ENCODE data around the gene ITGA1.
"Not testable (repeated sequence)": the region's sequence is repeated elsewhere in the genome, so short reads cannot be mapped to it uniquely, and the experiment has no call there.

Gene ITGA1

DNA sequence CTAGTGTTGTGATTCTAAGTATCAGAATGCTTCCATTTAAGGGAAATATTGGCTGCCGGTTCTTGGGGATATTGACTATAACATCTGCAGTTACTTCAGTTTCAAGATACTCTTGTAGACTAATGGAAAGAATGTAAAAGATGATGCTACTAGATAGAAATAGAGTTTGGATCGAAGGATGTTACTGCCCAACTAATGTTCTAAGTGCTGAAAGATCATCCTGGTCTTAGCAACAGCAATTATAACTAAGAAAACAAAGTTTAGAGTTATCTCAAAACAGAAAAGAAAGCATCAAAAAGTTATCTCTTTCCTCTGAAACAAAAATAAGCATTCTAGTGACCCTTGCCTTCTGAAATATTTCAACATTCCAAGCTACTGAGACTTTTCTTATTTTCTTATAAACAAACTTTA is 49.9 kb downstream of the ITGA1 start:
- Histone ChIP-seq H3K27me3 (no peaks in the 10 kb centered on the region), H3K27ac (no peak overlapping the region)

GRCh38 chr5:52838326-52839015 is 50.8 kb downstream of the ITGA1 start:
- H3K27ac ChIP-seq: no peak overlapping the region
- H4K20me1 ChIP-seq: no peaks in the 10 kb centered on the region
- H3K27me3 ChIP-seq: no peaks in the 10 kb centered on the region
- no peak for TF ChIP-seq Cebpa-rat (IDR thresholded peaks at IDR 0.05)
- no peak overlapping the region for H3K4me2 ChIP-seq
- no peak overlapping the region for H3K4me3 ChIP-seq
- no peaks in the 10 kb centered on the region for H3K36me3 ChIP-seq
- no peaks in the 10 kb centered on the region for H3K4me1 ChIP-seq
- no peak overlapping the region for H3K9ac ChIP-seq
- H3K9me3 ChIP-seq (replicated peaks in 1 of 11): no peaks in the 10 kb centered on the region

More for the DNA sequence above, 49.9 kb downstream of the ITGA1 start:
- Histone ChIP-seq H3K9ac (no peak overlapping the region), H3K4me1 (no peaks in the 10 kb centered on the region), H4K20me1 (no peaks in the 10 kb centered on the region), H3K4me3 (no peak overlapping the region), H3K4me2 (no peak overlapping the region), H3K9me3 (replicated peaks in 1 of 11) (no peaks in the 10 kb centered on the region), H3K36me3 (no peaks in the 10 kb centered on the region)
- TF ChIP-seq Cebpa-rat (IDR thresholded peaks at IDR 0.05): no peak

DNA sequence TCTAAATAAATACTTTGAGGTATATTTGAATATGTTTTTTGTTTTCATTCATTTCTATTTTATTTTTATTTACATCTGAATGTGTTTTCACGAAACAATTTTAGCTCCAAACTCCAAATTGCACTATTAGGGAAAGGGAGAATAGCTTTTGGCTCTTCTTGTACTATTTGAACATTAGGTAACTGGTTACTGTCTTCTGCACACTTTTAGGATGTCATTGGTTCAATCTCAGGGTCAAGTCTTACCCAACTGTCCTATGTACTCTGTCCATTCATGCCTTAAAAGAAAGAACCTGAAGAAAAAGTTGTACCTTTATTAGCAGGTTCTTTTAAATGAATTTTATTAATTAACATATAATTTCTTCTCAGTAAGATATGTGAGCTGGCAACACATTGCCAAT is 51.6 kb downstream of the ITGA1 start:
- TF ChIP-seq Cebpa-rat (IDR thresholded peaks at IDR 0.05): no peak
- Histone ChIP-seq H3K27ac (no peak overlapping the region), H3K4me1 (no peaks in the 10 kb centered on the region), H3K9ac (no peak overlapping the region), H3K9me3 (replicated peaks in 1 of 11) (no peaks in the 10 kb centered on the region), H4K20me1 (no peaks in the 10 kb centered on the region), H3K4me2 (no peak overlapping the region), H3K36me3 (no peaks in the 10 kb centered on the region), H3K4me3 (no peak overlapping the region), H3K27me3 (no peaks in the 10 kb centered on the region)

DNA sequence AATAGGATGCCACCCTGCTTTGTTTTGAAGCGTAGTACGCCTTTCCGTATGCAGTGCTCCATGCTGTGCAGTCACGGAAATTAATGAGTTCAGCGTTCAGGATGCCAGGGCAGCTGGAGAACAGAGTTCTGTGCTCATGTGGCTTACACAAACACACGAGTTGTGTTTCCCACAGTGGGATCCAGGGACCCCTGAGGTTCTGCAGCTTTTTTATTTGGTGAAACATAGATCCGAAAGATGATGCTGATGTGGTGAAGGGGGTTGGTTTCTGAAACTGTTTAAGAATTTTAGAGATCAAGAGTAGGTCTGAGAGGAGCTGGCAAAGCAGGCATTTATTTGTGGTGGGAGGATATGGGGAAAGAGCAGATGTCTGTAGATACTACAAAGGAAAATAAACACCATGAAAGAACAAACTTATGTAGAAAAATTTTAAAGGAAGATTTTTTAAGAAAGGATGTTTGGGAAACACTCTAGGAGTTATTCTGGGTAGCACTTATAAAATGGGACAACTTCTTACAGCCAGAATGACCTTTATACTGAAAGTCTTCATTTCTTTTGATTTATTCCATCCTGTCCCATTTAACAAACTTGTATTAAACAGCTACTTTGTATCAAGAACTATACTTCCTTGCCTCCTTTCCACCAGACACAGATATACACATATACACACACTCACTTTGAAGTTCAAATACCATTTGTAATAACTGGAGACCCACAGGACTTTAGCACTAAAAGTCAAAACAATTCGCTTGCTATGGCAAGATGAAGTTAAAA is 52.7 kb downstream of the ITGA1 start:
- Histone ChIP-seq H3K27me3 (no peaks in the 10 kb centered on the region), H3K4me3 (no peak overlapping the region), H3K9ac (no peak overlapping the region), H3K4me2 (no peak overlapping the region), H3K36me3 (no peaks in the 10 kb centered on the region), H4K20me1 (no peaks in the 10 kb centered on the region), H3K4me1 (peaks cover 0 to 4% (median 0%) of the 10 kb centered on the region in 10 experiments; a peak in 1 of 20 replicates), H3K27ac (no peak overlapping the region), H3K9me3 (replicated peaks in 1 of 11) (no peaks in the 10 kb centered on the region)
- no peak for TF ChIP-seq Cebpa-rat (IDR thresholded peaks at IDR 0.05)

DNA sequence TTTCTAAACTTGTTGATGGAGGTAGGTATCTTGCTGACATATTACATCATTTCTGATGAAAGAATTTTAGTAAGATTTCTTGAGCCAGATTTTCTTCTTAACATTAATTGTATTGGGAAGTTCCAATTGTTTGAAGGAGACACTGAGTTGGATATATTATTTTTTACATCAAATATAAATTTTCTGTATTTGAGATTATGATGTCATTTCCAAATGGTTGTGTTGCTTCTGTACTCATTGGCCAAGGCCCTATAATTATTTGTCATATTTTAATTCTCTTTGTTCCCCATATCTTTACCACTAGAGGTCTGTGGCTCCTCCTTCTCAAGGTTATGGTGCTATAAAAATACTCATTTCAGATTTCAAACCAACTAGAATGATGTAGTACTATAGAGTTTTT is 53.4 kb downstream of the ITGA1 start:
- H4K20me1 ChIP-seq: no peaks in the 10 kb centered on the region
- peaks cover 0 to 4% (median 0%) of the 10 kb centered on the region in 10 experiments; a peak in 1 of 20 replicates for H3K4me1 ChIP-seq
- no peak overlapping the region for H3K27ac ChIP-seq
- H3K36me3 ChIP-seq: no peaks in the 10 kb centered on the region
- H3K27me3 ChIP-seq: no peaks in the 10 kb centered on the region
- no peaks in the 10 kb centered on the region for H3K9me3 ChIP-seq (replicated peaks in 1 of 11)
- H3K4me2 ChIP-seq: no peak overlapping the region
- no peak for TF ChIP-seq Cebpa-rat (IDR thresholded peaks at IDR 0.05)
- no peak overlapping the region for H3K4me3 ChIP-seq
- no peak overlapping the region for H3K9ac ChIP-seq

- Histone ChIP-seq H3K27ac (no peak overlapping the region), H3K27me3 (no peaks in the 10 kb centered on the region), H4K20me1 (no peaks in the 10 kb centered on the region), H3K36me3 (no peaks in the 10 kb centered on the region), H3K4me1 (peaks cover 0 to 4% (median 0%) of the 10 kb centered on the region in 10 experiments; a peak in 1 of 20 replicates), H3K9ac (no peak overlapping the region), H3K4me2 (no peak overlapping the region), H3K4me3 (no peak overlapping the region), H3K9me3 (replicated peaks in 1 of 11) (no peaks in the 10 kb centered on the region)
- no peak for TF ChIP-seq Cebpa-rat (IDR thresholded peaks at IDR 0.05)
These were observed 54.4 kb downstream of the ITGA1 start for GRCh38 chr5:52842111-52842510.

GRCh38 chr5:52844885-52845284 is 57.2 kb downstream of the ITGA1 start:
- H3K4me1 ChIP-seq: peaks cover 0 to 4% (median 0%) of the 10 kb centered on the region in 10 experiments; a peak in 1 of 20 replicates
- no peaks in the 10 kb centered on the region for H3K9me3 ChIP-seq (replicated peaks in 1 of 11)
- no peaks in the 10 kb centered on the region for H4K20me1 ChIP-seq
- no peak overlapping the region for H3K4me3 ChIP-seq
- H3K27me3 ChIP-seq: no peaks in the 10 kb centered on the region
- no peak overlapping the region for H3K9ac ChIP-seq
- H3K4me2 ChIP-seq: no peak overlapping the region
- no peak for TF ChIP-seq Cebpa-rat (IDR thresholded peaks at IDR 0.05)
- H3K27ac ChIP-seq: no peak overlapping the region
- no peaks in the 10 kb centered on the region for H3K36me3 ChIP-seq

DNA sequence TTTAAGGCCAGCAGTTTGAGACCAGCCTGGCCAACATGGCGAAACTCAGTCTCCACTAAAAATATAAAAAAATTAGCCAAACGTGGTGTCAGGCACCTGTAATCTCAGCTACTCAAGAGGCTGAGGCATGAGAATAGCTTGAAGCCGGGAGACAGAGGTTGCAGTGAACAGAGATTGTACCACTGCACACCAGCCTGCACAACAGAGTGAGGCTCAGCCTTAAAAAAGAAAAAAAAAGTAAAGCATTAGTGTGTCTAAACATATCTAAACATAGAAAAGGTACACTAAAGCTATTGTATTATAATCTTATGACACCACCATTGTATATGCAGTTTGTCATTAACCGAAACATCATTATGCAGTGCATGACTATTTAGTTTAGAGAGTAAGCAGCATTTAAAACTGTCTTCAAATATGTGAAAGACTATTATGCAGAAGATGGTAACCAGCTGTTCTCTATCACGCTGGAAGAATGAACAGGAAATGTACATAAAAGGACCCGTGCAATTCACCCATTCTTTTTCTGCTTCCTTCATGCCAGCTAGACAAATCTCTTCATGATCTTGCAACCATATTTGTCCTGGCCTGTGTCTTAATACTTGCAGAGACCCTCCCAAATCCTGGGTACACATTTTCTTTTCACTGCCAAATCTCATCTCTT is 58.6 kb downstream of the ITGA1 start:
- no peak for TF ChIP-seq Cebpa-rat (IDR thresholded peaks at IDR 0.05)
- peaks cover 0 to 4% (median 0%) of the 10 kb centered on the region in 10 experiments; a peak in 1 of 20 replicates for H3K4me1 ChIP-seq
- H3K36me3 ChIP-seq: no peaks in the 10 kb centered on the region
- no peaks in the 10 kb centered on the region for H3K27me3 ChIP-seq
- no peak overlapping the region for H3K27ac ChIP-seq
- H3K9me3 ChIP-seq (replicated peaks in 1 of 11): no peaks in the 10 kb centered on the region
- H3K4me3 ChIP-seq: no peak overlapping the region
- H3K9ac ChIP-seq: no peak overlapping the region
- no peak overlapping the region for H3K4me2 ChIP-seq
- H4K20me1 ChIP-seq: no peaks in the 10 kb centered on the region

GRCh38 chr5:52848688-52849087 is 61.0 kb downstream of the ITGA1 start:
- H3K9me3 ChIP-seq (replicated peaks in 1 of 11); H3K4me1 ChIP-seq; H3K4me3 ChIP-seq: not testable (repeated sequence)

More at GRCh38 chr5:52848688-52849087, 61.0 kb downstream of the ITGA1 start:
- not testable (repeated sequence) for H3K27ac ChIP-seq, H3K9ac ChIP-seq, H3K4me2 ChIP-seq, H3K27me3 ChIP-seq, H3K36me3 ChIP-seq, H4K20me1 ChIP-seq
